CD14-positive monocyte (primary cell): Measurements from ENCODE around the gene MRTFA. TPM values are rescaled to one million over a fixed set of nuclear protein-coding genes. Genes with fewer than 3 reads are reported as not detected.
A peak's percentile ranks its signal among the peaks of the same experiment; 100 is the strongest.
"Not testable (repeated sequence)": the region's sequence is repeated elsewhere in the genome, so short reads cannot be mapped to it uniquely, and the experiment has no call there.

ENCODE experiments used
- DNase-seq, 3 donors: peaks; one replicate each; pipeline ENCODE4 v3.0.0-alpha.2; 2011 to 2022
- H2AFZ ChIP-seq: 2 replicates; pipeline ENCODE4 v1.6.0; 2012; ENCODE audit warnings: mild to moderate bottlenecking, low read depth, low read length, inconsistent platforms; ENCODE audit not compliant: insufficient read depth, poor library complexity, severe bottlenecking
- H3K27ac ChIP-seq, 2 donors: 1 replicate in 1 of 2; 2 replicates in 1 of 2; pipeline ENCODE4 v1.5.1; 2012 to 2013; ENCODE audit warnings: low read length in 2 of 2, control low read depth in 1 of 2, inconsistent platforms in 1 of 2, low read depth in 1 of 2, mild to moderate bottlenecking in 1 of 2
- H3K27me3 ChIP-seq, 2 donors: one replicate each; pipeline versions ENCODE4 v1.6.0 to v1.6.1; 2011 to 2013; ENCODE audit warnings: low read length in 2 of 2; ENCODE audit not compliant: control insufficient read depth in 2 of 2, insufficient read depth in 2 of 2
- H3K36me3 ChIP-seq, 2 donors: replicated peaks in 1 of 2; 1 replicate in 1 of 2; 2 replicates in 1 of 2; pipeline versions ENCODE4 v1.5.1 to v1.6.1; 2012 to 2013; ENCODE audit warnings: low read length in 2 of 2, control low read depth in 1 of 2, inconsistent platforms in 1 of 2, mild to moderate bottlenecking in 1 of 2; ENCODE audit not compliant: insufficient read depth in 2 of 2, control insufficient read depth in 1 of 2
- H3K4me1 ChIP-seq, 2 donors: 1 replicate in 1 of 2; 2 replicates in 1 of 2; pipeline versions ENCODE4 v1.5.1 to v1.6.1; 2012 to 2013; ENCODE audit warnings: low read length in 2 of 2, control low read depth in 1 of 2, inconsistent platforms in 1 of 2, mild to moderate bottlenecking in 1 of 2, moderate library complexity in 1 of 2; ENCODE audit not compliant: insufficient read depth in 2 of 2, control insufficient read depth in 1 of 2
- H3K4me2 ChIP-seq: replicated peaks from 2 replicates; pipeline ENCODE3; 2012; ENCODE audit warnings: low read length, moderate library complexity, mild to moderate bottlenecking; ENCODE audit not compliant: poor library complexity, severe bottlenecking; ENCODE audit errors: extremely low read depth
- H3K4me3 ChIP-seq, 3 experiments: fragments of 200-600 bp in 1 of 3; sonication (generic) in 1 of 3; replicated peaks in 1 of 3; 1 replicate in 2 of 3; 2 replicates in 1 of 3; pipeline ENCODE4 v1.5.1; 2011 to 2013; ENCODE audit warnings: low read length in 3 of 3, mild to moderate bottlenecking in 3 of 3, control low read depth in 2 of 3, low read depth in 2 of 3, inconsistent platforms in 1 of 3, moderate library complexity in 1 of 3
- H3K79me2 ChIP-seq: 2 replicates; pipeline ENCODE4 v1.6.0; 2012; ENCODE audit warnings: mild to moderate bottlenecking, control low read depth, inconsistent platforms, low read length, moderate library complexity; ENCODE audit not compliant: insufficient read depth
- H3K9ac ChIP-seq: 2 replicates; pipeline ENCODE4 v1.6.0; 2017; ENCODE audit warnings: low read length, mild to moderate bottlenecking; ENCODE audit not compliant: insufficient read depth, poor library complexity, severe bottlenecking
- H3K9me3 ChIP-seq, 2 donors: replicated peaks in 1 of 2; 1 replicate in 1 of 2; 2 replicates in 1 of 2; pipeline versions ENCODE4 v1.5.1 to v1.6.1; 2012 to 2013; ENCODE audit warnings: low read length in 2 of 2, control low read depth in 1 of 2; ENCODE audit not compliant: control insufficient read depth in 1 of 2, insufficient read depth in 1 of 2
- H4K20me1 ChIP-seq: 2 replicates; pipeline ENCODE4 v1.6.0; 2012; ENCODE audit warnings: mild to moderate bottlenecking, low read length, control low read depth, moderate library complexity; ENCODE audit not compliant: insufficient read depth
- H3K27ac Mint-ChIP-seq, 7 donors: one replicate each; pipeline ENCODE4 v1.8.0; 2020; ENCODE audit warnings: mild to moderate bottlenecking in 7 of 7, mixed read lengths in 7 of 7, moderate library complexity in 6 of 7, inconsistent platforms in 2 of 7
- H3K27me3 Mint-ChIP-seq, 3 donors: one replicate each; pipeline ENCODE4 v1.8.0; 2021 to 2022; ENCODE audit warnings: low read depth in 3 of 3, mild to moderate bottlenecking in 3 of 3, mixed read lengths in 3 of 3, moderate library complexity in 3 of 3, inconsistent platforms in 1 of 3
- H3K36me3 Mint-ChIP-seq, 2 donors: one replicate each; pipeline ENCODE4 v1.8.0; 2020; ENCODE audit warnings: mixed read lengths in 2 of 2, inconsistent platforms in 1 of 2, mild to moderate bottlenecking in 1 of 2
- H3K4me1 Mint-ChIP-seq: one replicate; pipeline ENCODE4 v1.8.0; 2020; ENCODE audit warnings: mild to moderate bottlenecking, mixed read lengths
- H3K4me3 Mint-ChIP-seq, 2 donors: one replicate each; pipeline ENCODE4 v1.8.0; 2020; ENCODE audit warnings: mild to moderate bottlenecking in 2 of 2, mixed read lengths in 2 of 2, moderate library complexity in 1 of 2
- H3K9me3 Mint-ChIP-seq, 7 donors: one replicate each; pipeline ENCODE4 v1.8.0; 2020 to 2022; ENCODE audit warnings: mixed read lengths in 7 of 7, mild to moderate bottlenecking in 6 of 7, moderate library complexity in 6 of 7, inconsistent platforms in 2 of 7
- CTCF ChIP-seq: fragments of 200-600 bp; IDR thresholded peaks from one replicate; pipeline ENCODE4 v1.8.0; 2022; ENCODE audit warnings: antibody characterized with exemption, mild to moderate bottlenecking
- WGBS: methylation state at CpG from one replicate; pipeline ENCODE4 v1.1.5; 2013; ENCODE audit warnings: missing lambda C conversion rate; ENCODE audit not compliant: insufficient coverage; 5-methylcytosine and 5-hydroxymethylcytosine counted together
- intact Hi-C, 2 donors: fragments of 100-400 bp; cut with micrococcal nuclease; formaldehyde crosslinking; loops; one replicate each; pipeline versions ENCODE4 v1.15.0 to v1.15.1; 2023
- polyA plus RNA-seq, 3 donors: library from polyadenylated mRNA; depleted of rRNA in 1 of 3; unstranded in 2 of 3; stranded (reverse) in 1 of 3; fragments of 300-500 nt in 2 of 3; fragments of >200 nt in 1 of 3; fragmentation: Illumina TruSeq in 2 of 3; gene quantifications; 1 replicate in 2 of 3; 2 replicates in 1 of 3; pipeline ENCODE4 v1.2.3, GENCODE V29; 2012 to 2021

MRTFA gene
- polyA plus RNA-seq, 3 donors, result 14.1 to 33.8 (median 18.9) TPM

DNA sequence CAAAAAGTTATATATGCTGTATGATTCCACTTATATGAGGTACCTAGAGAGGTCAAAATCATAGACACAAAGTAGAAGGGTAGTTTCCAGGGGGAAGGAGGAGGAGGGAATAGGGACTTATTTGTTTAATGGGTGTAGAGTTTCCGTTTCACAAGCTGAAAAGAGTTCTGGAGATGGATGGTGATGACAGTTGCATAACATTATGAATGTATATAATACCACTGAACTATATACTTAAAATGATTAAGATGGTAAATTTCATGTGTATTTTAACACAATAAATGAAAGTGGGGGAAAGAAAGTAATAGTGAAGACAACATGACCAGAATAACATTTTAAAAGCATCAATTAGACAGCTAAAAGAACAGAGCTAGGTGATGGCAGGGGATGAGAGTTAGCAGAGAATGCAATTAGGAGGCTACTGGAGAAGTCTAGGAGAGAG, 51.2 kb downstream of the MRTFA start:
- WGBS, result no CpG with 5 or more reads among the region's 1 CpG
- no peak for TF ChIP-seq CTCF
- Histone ChIP-seq H3K27me3 (no peaks in the 10 kb centered on the region), H3K9ac (no peak overlapping the region), H3K9me3 (no peaks in the 10 kb centered on the region), H3K27ac (no peak overlapping the region), H3K79me2 (peaks cover 34% of the 10 kb centered on the region), H2AFZ (no peak overlapping the region), H3K4me2 (no peak overlapping the region), H3K36me3 (peaks cover 24 to 61% of the 10 kb centered on the region in 2 donors), H3K4me3 (no peak overlapping the region), H3K4me1 (no peaks in the 10 kb centered on the region), H4K20me1 (peaks cover 85% of the 10 kb centered on the region)
- H3K36me3 Mint-ChIP-seq, result peaks cover 47 to 52% of the 10 kb centered on the region in 2 donors
- intact Hi-C loops, result no loop called here
- no peak overlapping the region for H3K4me3 Mint-ChIP-seq
- no peak for DNase-seq
- peaks cover 0 to 1% (median 0%) of the 10 kb centered on the region in 3 donors for H3K27me3 Mint-ChIP-seq
- peaks cover 2% of the 10 kb centered on the region for H3K4me1 Mint-ChIP-seq
- peak overlapping the region in 1 of 7 donors; percentile 20 for H3K27ac Mint-ChIP-seq
- no peaks in the 10 kb centered on the region for H3K9me3 Mint-ChIP-seq

DNA sequence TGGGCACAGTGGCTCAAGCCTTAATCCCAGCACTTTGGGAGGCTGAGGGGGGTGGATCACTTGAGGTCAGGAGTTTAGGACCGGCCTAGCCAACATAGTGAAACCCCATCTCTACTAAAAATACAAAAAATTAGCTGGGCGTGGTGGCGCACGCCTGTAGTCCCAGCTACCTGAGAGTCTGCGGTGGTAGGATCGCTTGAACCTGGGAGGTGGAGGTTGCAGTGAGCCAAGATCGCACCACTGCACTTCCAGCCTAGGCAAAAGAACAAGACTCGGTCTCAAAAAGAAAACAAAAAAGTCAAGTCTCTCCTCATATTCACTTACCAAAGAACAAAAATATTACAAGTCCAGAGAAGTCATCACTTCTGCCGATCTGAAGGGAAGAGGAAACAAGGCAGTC, 51.8 kb downstream of the MRTFA start:
- Mint-ChIP-seq H3K27ac (peak overlapping the region in 1 of 7 donors; percentile 15), H3K36me3 (peaks cover 42 to 50% of the 10 kb centered on the region in 2 donors)
- H3K9ac ChIP-seq, H3K27me3 Mint-ChIP-seq, H3K9me3 Mint-ChIP-seq, H3K9me3 ChIP-seq, DNase-seq, H3K4me3 Mint-ChIP-seq, H3K4me3 ChIP-seq, H3K27me3 ChIP-seq, H3K4me1 Mint-ChIP-seq, H3K27ac ChIP-seq, intact Hi-C loops, H3K4me1 ChIP-seq, H3K4me2 ChIP-seq, H2AFZ ChIP-seq: not testable (repeated sequence)
- Histone ChIP-seq H4K20me1 (peaks cover 84% of the 10 kb centered on the region), H3K36me3 (peaks cover 24 to 56% of the 10 kb centered on the region in 2 donors), H3K79me2 (peaks cover 30% of the 10 kb centered on the region)
- 100% methylated on average over 3 of the region's 9 CpGs for WGBS
